PC-3 (cell line): ENCODE results near the gene FBXO48. TPM values are rescaled to one million over a fixed set of nuclear protein-coding genes. Genes with fewer than 3 reads are reported as not detected.

Source experiments
- ATAC-seq: fragments of 200-7000 bp; cut with Tn5 transposase; 2 replicates; pipeline ENCODE4 v1.9.1; 2020; ENCODE audit warnings: mild to moderate bottlenecking, moderate library complexity
- BruUV-seq: library from RNA; stranded (reverse); fragments of 400-500 nt; replicated peaks from 2 replicates; lab custom pipeline; 2021; lab: Mats Ljungman, UMichigan
- CTCF ChIA-PET: fragments of 300-600 bp; sonication (Branson Sonifier 250); formaldehyde crosslinking; loops from one replicate; lab custom pipeline; 2022; ENCODE audit warnings: antibody characterized with exemption; lab: Charles Lee
- POLR2A ChIA-PET: fragments of 300-600 bp; sonication (Branson Sonifier 250); formaldehyde crosslinking; loops from one replicate; lab custom pipeline; 2022; ENCODE audit warnings: antibody characterized with exemption; ENCODE audit not compliant: unreplicated experiment; lab: Charles Lee
- DNase-seq: peaks from one replicate; pipeline ENCODE4 v3.0.0-alpha.2; 2015
- H2AFZ ChIP-seq: fragments of 300-600 bp; sonication (generic); 2 replicates; pipeline ENCODE4 v1.6.0; 2016; ENCODE audit warnings: antibody characterized with exemption, low read length
- H3F3A ChIP-seq: fragments of 300-600 bp; sonication (generic); one replicate; pipeline ENCODE4 v1.6.0; 2017; ENCODE audit warnings: antibody characterized with exemption, low read length, control low read depth, mild to moderate bottlenecking; ENCODE audit not compliant: unreplicated experiment
- H3K27ac ChIP-seq: fragments of 300-600 bp; sonication (generic); 2 replicates; pipeline ENCODE4 v1.5.1; 2016; ENCODE audit warnings: mild to moderate bottlenecking, low read length
- H3K27me3 ChIP-seq: fragments of 300-600 bp; sonication (generic); 2 replicates; pipeline ENCODE4 v1.6.1; 2016; ENCODE audit warnings: low read length, mixed read lengths
- H3K36me3 ChIP-seq: fragments of 300-600 bp; sonication (generic); 2 replicates; pipeline ENCODE4 v1.6.1; 2016; ENCODE audit warnings: low read depth, mixed run types, low read length, mixed read lengths
- H3K4me1 ChIP-seq: fragments of 300-600 bp; sonication (generic); 2 replicates; pipeline ENCODE4 v1.5.1; 2016; ENCODE audit warnings: low read length; ENCODE audit not compliant: insufficient read depth
- H3K4me2 ChIP-seq: fragments of 300-600 bp; sonication (generic); 2 replicates; pipeline ENCODE4 v1.6.0; 2016; ENCODE audit warnings: low read length
- H3K4me3 ChIP-seq: fragments of 300-600 bp; sonication (generic); 2 replicates; pipeline ENCODE4 v1.5.1; 2016; ENCODE audit warnings: mild to moderate bottlenecking, low read length, mixed read lengths
- H3K79me2 ChIP-seq: fragments of 300-600 bp; sonication (generic); 2 replicates; pipeline ENCODE4 v1.6.1; 2017; ENCODE audit warnings: low read length, mixed read lengths
- H3K9ac ChIP-seq: fragments of 300-600 bp; sonication (generic); 2 replicates; pipeline ENCODE4 v1.6.0; 2016; ENCODE audit warnings: mild to moderate bottlenecking, low read length
- H3K9me2 ChIP-seq: fragments of 300-600 bp; sonication (generic); replicated peaks from 2 replicates; pipeline ENCODE4 v1.6.1; 2016; ENCODE audit warnings: mixed run types, low read length, mixed read lengths
- H3K9me3 ChIP-seq: fragments of 300-600 bp; sonication (generic); 2 replicates; pipeline ENCODE4 v1.6.1; 2016; ENCODE audit warnings: low read length, mixed read lengths
- H4K20me1 ChIP-seq: fragments of 300-600 bp; sonication (generic); 2 replicates; pipeline ENCODE4 v1.6.1; 2016; ENCODE audit warnings: low read length, mixed read lengths
- CTCF ChIP-seq: fragments of 300-600 bp; sonication (generic); conservative IDR thresholded peaks from 2 replicates; pipeline ENCODE4 v1.5.1; 2017; ENCODE audit warnings: antibody characterized with exemption, low read depth, mild to moderate bottlenecking, low read length
- EZH2 ChIP-seq: fragments of 300-600 bp; sonication (generic); IDR thresholded peaks from one replicate; pipeline ENCODE4 v1.6.1; 2017; ENCODE audit warnings: antibody characterized with exemption, mild to moderate bottlenecking, low read length; ENCODE audit not compliant: unreplicated experiment
- EZH2phosphoT487 ChIP-seq: fragments of 300-600 bp; sonication (generic); IDR thresholded peaks from 2 replicates; pipeline ENCODE4 v1.6.1; 2018; ENCODE audit warnings: mild to moderate bottlenecking, antibody characterized with exemption, low read length, borderline replicate concordance
- intact Hi-C: fragments of 100-400 bp; cut with micrococcal nuclease; formaldehyde crosslinking; loops from 2 replicates; pipeline ENCODE4 v1.9.0; 2023
- total RNA-seq: library from RNA; depleted of rRNA; stranded (reverse); fragments of >200 nt; gene quantifications from 2 replicates; pipeline ENCODE4 v1.2.3, GENCODE V29; 2014

Gene FBXO48
- total RNA-seq, 1 experiment from 2014 or later, result 0.91 TPM

- H3K4me3 ChIP-seq, result no peak overlapping the region
- no peaks in the 10 kb centered on the region for H3K9me2 ChIP-seq
- H3K4me2 ChIP-seq, result no peak overlapping the region
- ATAC-seq (no peak), DNase-seq (no peak)
- no peak overlapping the region for H2AFZ ChIP-seq
- POLR2A ChIA-PET, result interaction anchor here (0.7 kb wide), 1 partner anchor 1826 kb away, joined by 3 read pairs; no protein-coding TSS in a partner anchor
- H3K27ac ChIP-seq, result no peak overlapping the region
- no peaks in the 10 kb centered on the region for H3K27me3 ChIP-seq
- H3F3A ChIP-seq, result no peaks in the 10 kb centered on the region
- H3K4me1 ChIP-seq, result no peaks in the 10 kb centered on the region
- CTCF ChIA-PET, result no interaction called here
- H3K79me2 ChIP-seq, result no peaks in the 10 kb centered on the region
- BruUV-seq, result no TSS peak
- TF ChIP-seq EZH2 (no peak), EZH2phosphoT487 (no peak), CTCF (no peak)
- no peaks in the 10 kb centered on the region for H4K20me1 ChIP-seq
- H3K36me3 ChIP-seq, result no peaks in the 10 kb centered on the region
- intact Hi-C loops, result no loop called here
- H3K9ac ChIP-seq, result no peak overlapping the region
- no peaks in the 10 kb centered on the region for H3K9me3 ChIP-seq
Observed at GRCh38 chr2:68415521-68415920, 51.6 kb downstream of the FBXO48 start.

GRCh38 chr2:68414876-68415275 is 52.2 kb downstream of the FBXO48 start:
- TF ChIP-seq EZH2phosphoT487, result no peak
- TF ChIP-seq EZH2, result no peak
- no peak for TF ChIP-seq CTCF
- Histone ChIP-seq H3K4me2 (no peak overlapping the region), H3K27ac (no peak overlapping the region), H3K9me3 (no peaks in the 10 kb centered on the region), H3K79me2 (no peaks in the 10 kb centered on the region), H3F3A (no peaks in the 10 kb centered on the region), H3K4me1 (no peaks in the 10 kb centered on the region), H4K20me1 (no peaks in the 10 kb centered on the region), H2AFZ (no peak overlapping the region), H3K36me3 (no peaks in the 10 kb centered on the region), H3K9me2 (no peaks in the 10 kb centered on the region), H3K27me3 (no peaks in the 10 kb centered on the region), H3K9ac (no peak overlapping the region), H3K4me3 (no peak overlapping the region)
- ATAC-seq (no peak), DNase-seq (no peak)
- BruUV-seq, result no TSS peak
- intact Hi-C loops, result no loop called here
- ChIA-PET POLR2A (interaction anchor here (0.7 kb wide), 1 partner anchor 1827 kb away, joined by 3 read pairs; no protein-coding TSS in a partner anchor), CTCF (no interaction called here)

GRCh38 chr2:68414452-68414851 is 52.6 kb downstream of the FBXO48 start:
- no TSS peak for BruUV-seq
- CTCF ChIA-PET, result no interaction called here
- no peak overlapping the region for H3K4me2 ChIP-seq

More at GRCh38 chr2:68414452-68414851, 52.6 kb downstream of the FBXO48 start:
- Histone ChIP-seq H3K9me3 (no peaks in the 10 kb centered on the region), H3K79me2 (no peaks in the 10 kb centered on the region), H3K4me1 (no peaks in the 10 kb centered on the region), H3K27me3 (no peaks in the 10 kb centered on the region), H3F3A (no peaks in the 10 kb centered on the region), H3K27ac (no peak overlapping the region), H3K4me3 (no peak overlapping the region), H4K20me1 (no peaks in the 10 kb centered on the region), H3K9me2 (no peaks in the 10 kb centered on the region), H3K36me3 (no peaks in the 10 kb centered on the region), H2AFZ (no peak overlapping the region), H3K9ac (no peak overlapping the region)
- DNase-seq, result no peak
- POLR2A ChIA-PET, result no interaction called here
- intact Hi-C loops, result no loop called here
- no peak for ATAC-seq
- TF ChIP-seq CTCF, result no peak
- TF ChIP-seq EZH2, result no peak
- TF ChIP-seq EZH2phosphoT487, result no peak
